IPS-18c (cell line): ENCODE data around the gene TSPOAP1.

Experiments
- H3K4me3 ChIP-seq: 2 replicates; pipeline ENCODE4 v1.7.0; 2013; ENCODE audit warnings: low read depth, mild to moderate bottlenecking, low read length, moderate library complexity; ENCODE audit not compliant: insufficient read depth
- H3K9me3 ChIP-seq: one replicate; pipeline ENCODE4 v1.6.1; 2013; ENCODE audit warnings: mild to moderate bottlenecking, low read length, moderate library complexity; ENCODE audit not compliant: control insufficient read depth, insufficient read depth

TSPOAP1 gene

DNA sequence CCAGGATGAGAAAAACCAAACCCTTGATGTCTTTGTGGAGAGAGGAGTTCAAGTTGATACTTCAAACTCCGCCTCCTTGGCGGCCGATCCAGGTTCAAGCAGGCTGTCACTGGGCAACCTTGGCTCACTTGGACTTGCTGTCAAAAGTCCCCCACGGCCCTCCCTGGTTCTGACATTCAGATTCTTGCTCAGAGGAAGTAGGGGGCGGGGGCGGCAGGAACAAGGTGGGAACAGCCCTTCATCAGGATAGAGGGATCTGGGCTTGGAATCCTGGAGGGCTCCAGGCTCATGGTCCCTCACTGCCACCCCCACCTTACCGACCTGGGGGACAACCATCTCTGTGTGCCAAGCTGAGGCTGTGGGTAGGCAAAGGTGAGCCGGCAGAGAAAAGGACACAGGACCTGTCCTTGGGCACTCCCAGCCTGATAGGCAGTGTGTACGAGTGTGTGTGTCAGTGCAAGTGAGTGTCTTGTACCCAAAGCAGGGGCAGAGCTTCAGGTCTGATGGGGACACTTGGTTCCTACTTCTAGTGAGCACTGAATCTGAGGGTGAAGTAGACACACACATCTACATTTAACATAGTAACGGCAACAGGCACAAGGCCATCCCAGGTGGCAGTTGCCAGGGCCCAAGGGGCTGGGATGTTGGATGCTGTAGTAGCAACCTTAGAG lies 6.6 kb upstream of the TSPOAP1 start:
- Histone ChIP-seq H3K9me3 (no peaks in the 10 kb centered on the region), H3K4me3 (no peak overlapping the region)

DNA sequence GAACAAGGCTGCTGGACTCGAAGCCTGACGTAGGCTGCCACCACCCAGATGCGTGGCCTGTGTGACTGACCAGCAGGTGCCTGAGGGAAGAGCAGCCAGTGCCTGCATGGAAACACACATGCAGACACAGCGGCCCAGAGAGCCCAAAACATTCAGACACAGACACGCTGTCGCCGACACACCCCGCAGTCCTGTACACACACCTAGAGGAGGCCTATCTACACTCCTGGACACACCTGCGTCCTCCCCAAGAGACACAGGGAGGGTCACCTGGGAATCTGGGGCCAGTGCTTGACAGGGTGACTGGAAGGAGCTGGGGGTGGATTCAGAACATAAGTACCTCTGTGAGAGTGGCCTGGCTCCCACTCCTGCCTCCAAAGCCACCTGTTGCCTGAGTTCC lies 6.1 kb upstream of the TSPOAP1 start:
- no peaks in the 10 kb centered on the region for H3K9me3 ChIP-seq
- H3K4me3 ChIP-seq: no peak overlapping the region

DNA sequence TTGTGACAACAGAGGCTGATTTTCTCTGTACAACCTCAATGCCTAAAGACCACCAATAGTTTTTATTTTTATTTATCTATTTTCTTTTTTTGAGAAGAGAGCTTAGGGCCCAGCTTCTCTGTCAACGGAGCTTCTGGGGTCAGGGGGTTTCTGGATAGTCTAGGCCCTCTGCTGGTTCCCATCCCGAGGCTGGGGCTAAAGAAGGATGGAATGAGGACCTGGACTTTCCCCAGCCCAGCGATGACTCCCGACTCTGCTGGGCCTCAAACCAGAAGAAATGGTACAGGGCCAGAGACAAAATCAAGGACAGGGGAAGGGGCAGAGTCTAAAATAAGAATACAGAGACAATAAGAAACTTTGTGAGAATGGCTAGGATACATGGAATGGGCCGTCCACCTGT lies 5.7 kb upstream of the TSPOAP1 start:
- Histone ChIP-seq H3K4me3 (no peak overlapping the region), H3K9me3 (no peaks in the 10 kb centered on the region)

DNA sequence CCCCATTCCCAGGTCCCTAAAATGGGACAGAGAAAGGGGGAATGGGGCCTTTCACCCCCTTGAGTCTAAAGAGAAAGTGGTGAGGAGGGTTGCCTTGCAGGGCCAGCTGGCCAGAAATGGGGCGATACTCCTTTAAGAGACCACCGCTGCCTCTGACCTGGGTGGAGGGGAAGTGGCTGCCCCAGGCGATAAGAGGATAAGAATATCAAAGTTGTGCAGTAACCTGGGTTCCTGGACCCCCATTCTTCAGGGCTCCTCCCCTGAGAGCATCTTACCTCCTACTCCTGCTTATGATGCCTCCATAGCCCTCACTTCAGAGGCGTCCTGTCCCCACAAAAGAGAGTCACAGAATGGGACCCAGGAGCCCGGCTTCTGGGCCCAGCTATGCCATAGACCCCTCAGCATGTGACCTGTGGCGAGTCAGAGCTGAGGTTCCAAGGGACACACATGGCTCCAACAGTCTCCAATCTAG lies 5.2 kb upstream of the TSPOAP1 start:
- H3K9me3 ChIP-seq: no peaks in the 10 kb centered on the region
- no peak overlapping the region for H3K4me3 ChIP-seq

DNA sequence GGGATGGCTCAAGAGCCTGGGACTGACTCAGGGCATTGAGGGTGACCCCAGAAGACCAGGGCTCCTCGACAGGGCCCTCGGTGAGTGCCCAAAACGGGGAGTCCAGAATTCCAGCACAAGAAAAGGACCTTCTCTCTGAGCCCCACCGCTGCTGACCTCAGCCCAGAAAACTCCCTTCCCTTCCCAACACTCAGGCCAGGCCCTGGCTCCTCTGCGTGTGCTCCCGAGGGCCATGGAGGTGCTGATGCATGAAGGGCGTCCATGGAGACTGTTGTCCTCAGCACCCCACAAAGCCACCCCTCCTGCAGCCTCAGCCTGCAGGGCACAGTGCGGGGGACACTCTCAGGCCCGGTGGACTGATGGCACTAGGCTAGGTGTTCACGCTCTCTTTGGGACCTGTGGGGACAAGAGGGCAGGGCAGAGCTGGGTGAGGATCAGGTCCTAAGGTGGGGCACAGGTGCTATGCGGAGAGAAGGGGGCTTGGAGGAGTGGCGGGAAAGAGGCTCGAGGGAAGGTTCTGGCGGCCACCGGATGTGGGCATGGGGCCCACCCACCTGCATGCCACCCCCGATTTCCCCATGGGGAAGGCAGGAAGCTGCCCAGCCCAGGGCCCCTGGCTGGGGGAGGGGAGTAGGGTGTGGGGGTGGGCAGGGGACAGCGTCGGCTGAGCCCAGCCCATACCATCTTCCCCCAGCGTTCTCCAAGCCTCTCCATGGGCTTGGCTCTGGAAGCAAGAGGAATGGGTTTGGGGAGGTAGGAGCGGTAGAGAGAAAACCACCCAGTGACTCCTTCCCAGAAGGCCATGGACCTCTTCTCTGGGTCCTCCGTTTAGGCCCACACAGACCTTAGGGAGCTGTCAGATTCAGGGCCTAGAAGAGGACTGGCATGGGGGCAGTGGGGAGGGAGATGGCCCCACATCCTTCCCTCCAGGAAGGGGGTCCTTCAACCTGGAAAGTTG lies 4.5 kb upstream of the TSPOAP1 start:
- no peak overlapping the region for H3K4me3 ChIP-seq
- no peaks in the 10 kb centered on the region for H3K9me3 ChIP-seq

DNA sequence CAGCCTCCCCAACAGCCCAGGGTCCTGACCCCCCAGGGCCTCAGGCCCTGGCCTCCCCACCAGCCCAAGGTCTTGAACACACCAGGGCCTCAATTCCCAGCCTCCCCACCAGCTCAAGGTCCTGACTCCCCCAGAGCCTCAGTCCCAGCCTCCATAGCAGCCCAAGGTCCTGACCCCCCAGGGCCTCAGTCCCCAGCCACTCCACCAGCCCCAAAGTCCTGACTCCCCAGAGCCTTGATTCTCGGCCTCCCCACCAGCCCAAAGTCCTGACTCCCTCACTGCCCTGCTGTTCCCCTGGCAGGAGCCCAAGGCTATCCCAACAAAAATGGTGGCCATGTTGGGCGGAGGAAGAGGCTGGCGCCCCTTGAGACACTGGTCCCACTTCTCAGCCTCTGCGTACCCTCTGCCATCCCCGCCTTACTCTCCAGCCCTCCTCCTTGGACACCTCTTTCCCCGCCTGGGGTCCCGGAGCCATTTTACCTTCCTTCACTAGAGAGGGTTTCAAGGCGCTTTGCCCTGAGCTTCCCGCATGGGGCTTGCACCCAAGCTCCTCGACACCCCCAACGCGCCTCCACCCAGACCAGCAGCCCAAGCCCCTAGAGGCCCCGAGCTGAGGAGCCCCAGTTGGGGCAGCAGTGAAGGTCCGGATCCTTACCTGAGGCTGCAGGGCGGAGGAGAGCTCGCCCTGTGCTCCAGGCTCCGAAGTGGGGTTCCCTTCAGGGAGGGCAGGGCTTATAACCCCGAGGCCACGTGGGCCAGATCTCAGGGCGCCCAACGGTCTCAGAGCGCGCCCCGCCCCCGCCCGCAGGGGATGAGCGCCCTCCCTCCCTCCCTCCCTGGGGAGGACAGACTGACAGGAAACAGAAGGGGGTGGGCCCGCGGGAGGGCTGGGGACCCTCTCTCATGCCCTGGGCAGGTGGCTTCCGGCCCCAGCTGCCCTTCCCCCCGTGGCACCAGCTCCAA lies 3.5 kb upstream of the TSPOAP1 start:
- no peaks in the 10 kb centered on the region for H3K9me3 ChIP-seq
- H3K4me3 ChIP-seq: no peak overlapping the region

DNA sequence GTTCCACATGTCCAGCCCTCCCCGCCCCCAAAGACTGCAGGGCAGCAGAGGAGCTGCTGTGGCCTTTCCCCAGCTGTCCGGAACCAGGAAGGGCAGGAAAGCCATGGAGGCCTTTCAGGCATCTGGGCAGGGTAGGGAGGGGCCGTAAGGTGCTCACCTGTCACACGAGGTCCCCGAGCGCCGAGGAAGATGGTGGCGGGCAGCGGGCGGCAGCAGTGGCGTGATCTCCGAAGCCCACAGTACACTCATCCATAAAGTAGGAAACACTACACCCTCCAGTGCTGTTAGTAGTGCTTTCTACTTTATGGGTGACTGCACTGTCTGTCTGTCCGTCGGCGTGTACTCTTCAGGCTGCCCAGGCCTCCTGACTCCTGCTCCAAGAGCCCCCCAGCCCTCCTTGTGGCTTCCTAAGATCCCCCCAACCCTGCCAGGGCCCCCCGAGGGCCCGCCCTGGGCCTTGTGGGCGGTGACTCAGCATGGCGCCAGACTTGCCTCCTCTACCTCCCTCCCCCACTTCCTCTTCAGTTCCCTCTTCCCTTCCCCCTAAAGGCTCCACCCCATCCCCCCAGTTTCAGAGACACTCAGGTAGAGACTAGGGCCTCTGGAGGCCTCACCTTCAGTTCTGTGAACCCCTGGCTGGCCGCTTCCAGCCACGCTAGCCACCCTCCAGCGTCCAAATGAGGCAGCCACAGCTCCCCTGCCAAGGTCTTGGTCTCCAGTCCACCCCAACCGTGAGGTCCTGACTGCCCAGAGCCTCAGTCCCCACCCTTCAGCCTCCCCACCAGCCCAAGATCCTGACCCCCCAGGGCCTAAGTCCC lies 2.6 kb upstream of the TSPOAP1 start:
- Histone ChIP-seq H3K4me3 (no peak overlapping the region), H3K9me3 (no peaks in the 10 kb centered on the region)

DNA sequence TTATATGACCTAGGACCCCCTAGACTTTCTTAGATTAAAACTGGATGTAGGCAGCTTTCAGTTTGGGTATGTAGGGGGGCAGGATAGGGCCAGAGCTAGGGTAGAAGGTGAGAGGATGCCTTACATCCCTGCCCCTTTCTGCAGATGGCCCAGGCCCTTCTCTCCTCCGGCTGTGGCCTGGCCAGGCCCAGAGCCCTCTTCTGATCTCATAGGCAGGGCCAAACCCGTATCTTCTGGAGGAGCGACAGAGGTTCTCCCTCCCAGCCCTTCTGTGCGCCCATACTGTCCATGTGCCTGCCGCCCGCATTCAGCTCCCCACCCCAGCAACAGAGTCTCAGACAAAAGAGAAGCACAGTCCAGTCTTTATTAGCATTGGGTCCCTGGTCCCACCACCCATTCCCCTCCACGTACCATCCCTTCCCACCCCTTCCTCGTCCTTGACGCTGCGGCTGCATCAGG lies 2.0 kb upstream of the TSPOAP1 start:
- H3K4me3 ChIP-seq: no peak overlapping the region
- H3K9me3 ChIP-seq: no peaks in the 10 kb centered on the region

DNA sequence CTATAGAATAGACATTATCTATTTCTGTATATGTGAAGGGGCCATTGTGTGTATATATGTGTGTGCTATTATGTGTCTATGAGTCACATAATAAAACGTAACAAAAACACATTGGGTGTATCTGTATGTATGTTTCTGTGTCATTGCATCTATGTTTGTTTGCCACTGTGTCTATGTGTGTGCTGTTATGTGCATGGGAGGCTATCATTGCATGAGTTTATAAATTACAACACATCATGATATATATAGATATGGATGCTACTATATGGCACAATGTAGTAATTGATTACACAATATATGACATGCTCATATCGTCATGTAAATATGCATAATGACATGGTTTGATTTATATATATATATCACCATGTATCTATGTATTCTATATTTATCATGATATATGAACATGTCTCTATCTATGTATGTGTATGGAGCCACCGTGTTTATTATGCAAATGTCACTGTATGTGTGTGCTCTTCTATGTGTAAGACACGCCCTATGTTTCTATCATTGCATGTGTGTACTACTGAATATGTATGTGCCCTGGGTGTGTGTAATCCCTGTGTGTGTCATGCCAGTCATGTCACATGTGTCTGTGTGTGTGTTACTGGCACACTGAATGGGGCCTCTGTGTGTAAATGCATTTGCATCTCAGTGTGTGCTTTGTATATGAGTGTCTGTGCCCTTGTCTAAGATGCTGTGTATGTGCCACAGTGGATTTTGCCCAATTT lies 1.4 kb upstream of the TSPOAP1 start:
- H3K4me3 ChIP-seq: no peak overlapping the region
- no peaks in the 10 kb centered on the region for H3K9me3 ChIP-seq

DNA sequence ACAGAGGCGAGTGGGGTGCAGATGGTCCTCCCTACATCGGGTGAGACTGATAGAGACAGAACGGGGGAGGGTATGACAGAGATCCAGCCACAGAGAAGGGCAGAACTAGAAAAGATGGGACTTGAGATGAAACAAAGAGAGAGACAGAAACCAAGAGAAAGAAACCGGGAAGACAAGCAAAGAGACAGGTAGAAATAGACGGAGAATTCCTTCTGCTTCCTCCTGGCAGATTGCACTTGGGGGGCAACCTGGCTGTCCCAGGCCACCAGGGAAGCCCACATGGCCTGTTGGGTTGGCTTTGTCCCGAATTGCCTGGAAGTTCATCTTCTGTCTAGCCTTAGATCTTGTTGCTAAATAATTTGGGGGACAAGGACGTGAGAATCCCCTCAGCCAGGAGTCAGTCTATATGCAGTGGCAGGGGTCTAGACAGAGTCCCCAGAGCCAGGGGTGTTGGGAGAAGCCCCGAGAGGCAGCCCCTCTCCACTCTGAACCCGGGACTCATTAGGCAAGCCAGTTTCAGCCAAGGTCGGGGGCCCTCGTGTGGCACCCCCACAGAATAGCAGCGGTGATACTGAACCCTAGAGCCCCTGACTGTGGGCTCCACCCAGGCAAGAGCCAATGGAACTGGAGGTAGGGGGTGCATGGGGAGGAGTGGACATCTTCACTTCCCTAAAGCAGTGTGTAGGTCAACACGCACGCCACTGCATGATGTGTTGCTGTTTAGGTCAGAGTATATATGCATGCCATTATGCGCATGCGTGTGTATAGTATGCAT lies 627 bp upstream of the TSPOAP1 start:
- no peak overlapping the region for H3K4me3 ChIP-seq
- H3K9me3 ChIP-seq: no peaks in the 10 kb centered on the region

DNA sequence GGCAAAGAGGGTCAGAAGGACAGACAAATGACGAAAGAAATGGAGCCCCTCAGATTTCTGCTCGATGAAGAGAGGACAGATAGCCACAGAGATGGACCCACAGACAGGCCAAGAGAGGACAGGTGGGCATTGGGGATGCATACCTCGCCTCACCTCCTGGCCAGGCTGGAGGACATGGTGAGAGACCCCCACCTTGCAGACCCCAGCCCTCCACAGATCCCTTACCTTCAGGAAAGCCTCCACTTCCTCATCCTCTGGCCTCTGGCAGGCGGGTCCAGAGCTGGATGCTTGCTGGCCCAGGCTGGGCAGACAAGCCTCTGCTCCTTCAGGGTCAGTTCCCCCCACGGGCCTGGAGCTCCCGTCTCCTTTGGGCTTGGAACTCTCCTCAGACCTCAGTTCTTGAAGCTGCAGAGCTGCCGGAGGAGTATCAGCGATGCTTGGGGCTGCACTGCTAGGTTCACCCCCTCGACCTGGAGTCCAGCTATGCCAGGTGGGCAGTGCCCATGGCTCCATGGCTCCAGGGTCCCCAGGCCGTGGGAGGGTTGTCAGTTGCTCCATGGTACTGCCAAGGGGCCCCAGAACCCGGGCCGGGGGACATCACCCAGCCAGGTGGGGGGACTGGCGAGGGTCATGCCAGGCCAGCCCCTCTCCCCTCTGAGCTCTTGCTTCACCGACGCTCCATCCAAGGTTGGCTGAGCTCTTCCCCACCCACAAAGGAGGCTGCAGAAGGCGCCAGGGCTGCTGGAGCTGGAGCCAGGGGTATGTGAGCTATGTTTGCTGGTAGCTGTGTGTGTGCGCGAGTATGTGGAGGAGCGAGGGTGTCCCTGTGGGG lies 1.0 kb downstream of the TSPOAP1 start:
- no peaks in the 10 kb centered on the region for H3K9me3 ChIP-seq
- H3K4me3 ChIP-seq: no peak overlapping the region

DNA sequence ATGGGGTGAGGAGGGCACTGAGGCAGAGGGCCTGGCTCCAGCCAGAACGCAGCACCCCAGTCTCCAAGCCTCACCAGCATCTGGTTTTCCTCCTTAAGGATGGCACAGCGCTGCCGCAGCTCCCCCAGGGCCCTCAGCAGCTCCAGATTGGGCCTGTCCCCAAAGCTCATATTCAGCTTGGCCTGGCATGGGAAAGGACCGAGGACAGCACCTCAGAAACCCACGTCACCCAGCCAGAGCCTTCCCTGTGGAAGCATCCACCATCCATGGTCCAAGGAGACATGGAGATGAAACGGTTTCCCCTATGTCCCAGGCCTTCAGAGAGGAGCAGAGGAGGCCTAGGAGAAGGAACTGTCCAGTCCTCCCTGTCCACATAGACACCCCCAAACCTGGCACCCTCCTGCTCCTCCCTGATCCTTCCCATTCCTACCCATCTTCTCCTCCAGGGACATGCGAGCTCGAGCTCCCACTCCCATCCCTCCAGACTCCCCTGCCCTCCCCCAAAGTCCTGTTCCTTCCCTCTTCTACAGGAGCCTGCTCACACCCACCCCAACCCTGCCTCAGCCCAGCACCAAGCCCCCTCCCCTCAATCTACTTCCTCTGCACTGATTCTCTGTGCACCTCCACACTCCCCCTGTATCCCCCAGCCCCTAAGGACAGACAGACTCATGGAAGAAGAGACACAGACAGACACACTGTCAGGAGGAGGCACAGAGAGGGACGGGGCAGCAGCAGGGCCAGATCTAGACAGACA lies 1.8 kb downstream of the TSPOAP1 start:
- Histone ChIP-seq H3K9me3 (no peaks in the 10 kb centered on the region), H3K4me3 (no peak overlapping the region)

DNA sequence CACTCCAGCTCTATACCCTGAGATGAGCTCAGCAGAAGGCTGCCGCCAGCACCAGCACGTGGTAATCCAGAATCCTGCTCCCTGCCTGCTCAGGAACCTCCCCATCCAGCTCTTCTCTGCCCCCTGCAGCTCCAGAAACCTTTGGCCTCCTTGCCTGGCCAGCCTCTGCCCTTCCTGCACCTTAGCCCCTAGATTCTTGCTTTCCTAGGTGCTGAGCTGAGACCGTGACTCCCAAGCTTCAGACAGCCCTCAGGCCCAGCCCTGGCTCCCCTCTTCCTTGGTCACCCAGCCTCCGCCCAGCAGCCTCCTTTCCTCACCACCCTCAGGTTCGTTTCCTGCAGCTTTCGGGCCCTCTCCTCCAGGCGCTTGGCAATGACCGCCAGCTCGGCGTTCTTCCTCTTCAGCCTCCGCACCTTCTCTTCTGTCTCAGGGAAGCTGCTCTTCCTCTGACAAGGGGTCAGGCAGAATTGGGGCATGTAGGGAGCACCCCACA lies 2.6 kb downstream of the TSPOAP1 start:
- Histone ChIP-seq H3K9me3 (no peaks in the 10 kb centered on the region), H3K4me3 (no peak overlapping the region)

DNA sequence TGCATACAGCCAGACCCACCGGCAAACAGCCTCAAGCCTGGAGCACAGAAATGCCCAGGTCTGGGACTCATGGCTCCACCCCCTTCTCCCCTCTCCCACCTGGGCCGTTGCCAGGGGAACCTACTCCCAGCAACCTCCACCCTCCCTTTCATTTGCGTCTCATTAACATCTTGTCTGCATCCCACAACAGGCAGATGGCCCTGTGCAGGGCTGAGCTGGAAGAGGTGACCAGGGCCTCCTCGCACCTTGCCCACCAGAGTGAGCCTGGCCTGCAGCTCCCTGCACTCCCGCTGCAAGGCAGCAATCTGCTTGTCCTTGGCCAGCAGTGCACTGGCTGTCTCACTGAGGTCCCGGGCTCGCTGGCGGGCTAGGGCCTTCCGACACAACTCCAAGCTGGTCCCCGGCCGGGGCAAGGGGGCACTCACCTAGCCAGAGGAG lies 3.3 kb downstream of the TSPOAP1 start:
- H3K9me3 ChIP-seq: no peaks in the 10 kb centered on the region
- H3K4me3 ChIP-seq: no peak overlapping the region
